ENCODE data around the gene RAP1GAP2.

- TF ChIP-seq CTCF (IDR thresholded peaks at IDR 0.05), result no peak
- no peak for TF ChIP-seq POLR2A (IDR thresholded peaks at IDR 0.05)
Observed at GRCh38 chr17:2939714-2940351, 143.6 kb downstream of the RAP1GAP2 start.

Data from Peyer's patch (tissue), 4 donors.